A549 (cell line): ENCODE measurements around the gene BAG5. TPM values are rescaled to one million over a fixed set of nuclear protein-coding genes. Genes with fewer than 3 reads are reported as not detected.

Experiments used
- ATAC-seq, 2 experiments: fragments of 200-7000 bp in 1 of 2; fragments of >200 bp in 1 of 2; cut with Nextera tagmentation in 1 of 2; cut with Tn5 transposase in 1 of 2; 3 replicates each; pipeline versions ENCODE4 v1.8.0 to v1.9.1; 2018 to 2020; ENCODE audit warnings: mild to moderate bottlenecking in 1 of 2, moderate library complexity in 1 of 2
- CTCF ChIA-PET: fragments of 300-600 bp; sonication (Branson Sonifier 250); formaldehyde crosslinking; extraction: SDS; loops from one replicate; lab custom pipeline; 2021; ENCODE audit warnings: antibody characterized with exemption, inconsistent platforms; lab: Yijun Ruan, JAX
- POLR2A ChIA-PET: fragments of 350-600 bp; formaldehyde crosslinking; extraction: SDS; loops from one replicate; lab custom pipeline; 2021; ENCODE audit warnings: antibody characterized with exemption, inconsistent platforms; lab: Yijun Ruan, JAX
- DNase-seq, 2 experiments: peaks; one replicate each; pipeline versions ENCODE4 v3.0.0 to v3.0.0-alpha.2; 2011 to 2016; ENCODE audit warnings: low read depth in 1 of 2, low spot score in 1 of 2
- FAIRE-seq: peaks from 2 replicates; lab custom pipeline; 2011; peaks lifted over from hg19 to GRCh38; lab: Jason Lieb, UNC
- H3K27ac ChIP-seq, 2 experiments: fragments of >200 bp; sonication (Bioruptor Twin); formaldehyde crosslinking; 3 replicates each; pipeline ENCODE4 v1.5.1; 2016 to 2017
- H3K4me1 ChIP-seq: fragments of >200 bp; sonication (Bioruptor Twin); formaldehyde crosslinking; 3 replicates; pipeline ENCODE4 v1.6.1; 2016
- H3K4me2 ChIP-seq: fragments of >200 bp; sonication (Bioruptor Twin); formaldehyde crosslinking; 3 replicates; pipeline ENCODE4 v1.6.1; 2016
- H3K4me3 ChIP-seq: fragments of >200 bp; sonication (Bioruptor Twin); formaldehyde crosslinking; 3 replicates; pipeline ENCODE4 v1.5.1; 2016
- H3K9me3 ChIP-seq: fragments of >200 bp; sonication (Bioruptor Twin); formaldehyde crosslinking; 3 replicates; pipeline ENCODE4 v1.6.1; 2016
- ATOH8 ChIP-seq: fragments of 250-450 bp; sonication (Bioruptor Pico); IDR thresholded peaks from 2 replicates; pipeline ENCODE4 v1.5.0; 2020; ENCODE audit warnings: low read depth, mild to moderate bottlenecking, moderate library complexity
- CBX2 ChIP-seq: fragments of 200-600 bp; sonication (generic); IDR thresholded peaks from 2 replicates; pipeline ENCODE4 v1.6.1; 2016; ENCODE audit warnings: low read depth, mild to moderate bottlenecking, borderline replicate concordance
- CBX8 ChIP-seq: fragments of 200-600 bp; sonication (generic); IDR thresholded peaks from 2 replicates; pipeline ENCODE4 v1.6.1; 2016
- CHD2 ChIP-seq: fragments of 150-350 bp; IDR thresholded peaks from 2 replicates; pipeline ENCODE4 v1.6.1; 2014; ENCODE audit warnings: low read length; ENCODE audit not compliant: partially characterized antibody
- CHD4 ChIP-seq: fragments of 200-600 bp; sonication (generic); IDR thresholded peaks from 2 replicates; pipeline ENCODE4 v1.6.1; 2016; ENCODE audit warnings: antibody characterized with exemption, mild to moderate bottlenecking, borderline replicate concordance
- E2F6 ChIP-seq: IDR thresholded peaks from 2 replicates; pipeline ENCODE4 v1.6.1; 2012; ENCODE audit warnings: low read depth, borderline replicate concordance
- GATA3 ChIP-seq: IDR thresholded peaks from 2 replicates; pipeline ENCODE4 v1.6.1; 2012; ENCODE audit warnings: borderline replicate concordance
- HDAC2 ChIP-seq: fragments of 200-600 bp; sonication (generic); IDR thresholded peaks from 2 replicates; pipeline ENCODE4 v1.6.1; 2016
- HES2 ChIP-seq: fragments of >200 bp; sonication (Bioruptor Twin); formaldehyde crosslinking; IDR thresholded peaks from 2 replicates; pipeline ENCODE4 v1.6.1; 2016
- HOXA7 ChIP-seq: fragments of 250-450 bp; sonication (Bioruptor Pico); IDR thresholded peaks from 2 replicates; pipeline ENCODE4 v1.5.0; 2020; ENCODE audit warnings: mild to moderate bottlenecking, moderate library complexity
- JUNB ChIP-seq: fragments of >200 bp; sonication (Bioruptor Twin); formaldehyde crosslinking; IDR thresholded peaks from 2 replicates; pipeline ENCODE4 v1.6.1; 2016
- MAFK ChIP-seq: fragments of 450-650 bp; IDR thresholded peaks from 2 replicates; pipeline ENCODE4 v1.6.1; 2014; ENCODE audit not compliant: partially characterized antibody
- MAX ChIP-seq: IDR thresholded peaks from 2 replicates; pipeline ENCODE4 v1.6.1; 2012
- MYC ChIP-seq: IDR thresholded peaks from 2 replicates; pipeline ENCODE4 v1.6.1; 2012; ENCODE audit warnings: mild to moderate bottlenecking, inconsistent platforms, low read length, improper control_type of control experiment, borderline replicate concordance
- PBX3 ChIP-seq: IDR thresholded peaks from 2 replicates; pipeline ENCODE4 v1.6.1; 2012
- POLR2A ChIP-seq: IDR thresholded peaks from 2 replicates; pipeline ENCODE4 v1.6.1; 2012; ENCODE audit warnings: mild to moderate bottlenecking, low read length
- RNF2 ChIP-seq: fragments of 200-600 bp; sonication (generic); IDR thresholded peaks from 2 replicates; pipeline ENCODE4 v1.6.1; 2016; ENCODE audit warnings: low read depth, mild to moderate bottlenecking, antibody characterized with exemption, moderate library complexity, borderline replicate concordance
- TFCP2L1 ChIP-seq: fragments of 250-450 bp; sonication (Bioruptor Pico); IDR thresholded peaks from 2 replicates; pipeline ENCODE4 v1.5.0; 2021; ENCODE audit warnings: mild to moderate bottlenecking
- USF2 ChIP-seq: fragments of 450-650 bp; IDR thresholded peaks from 2 replicates; pipeline ENCODE4 v1.6.1; 2014; ENCODE audit warnings: antibody characterized with exemption
- ZC3H11A ChIP-seq: fragments of 450-650 bp; IDR thresholded peaks from 2 replicates; pipeline ENCODE4 v1.6.1; 2014; ENCODE audit warnings: antibody characterized with exemption, mild to moderate bottlenecking
- ZSCAN20 ChIP-seq: fragments of 250-450 bp; sonication (Bioruptor Pico); IDR thresholded peaks from 2 replicates; pipeline ENCODE4 v1.8.0; 2022; ENCODE audit warnings: mild to moderate bottlenecking, moderate library complexity
- WGBS: methylation state at CpG from one replicate; pipeline ENCODE4 v1.1.6; 2017; ENCODE audit errors: missing lambda C conversion rate; 5-methylcytosine and 5-hydroxymethylcytosine counted together
- polyA plus RNA-seq, 4 experiments: library from polyadenylated mRNA; depleted of rRNA in 3 of 4; stranded (reverse); fragments of >200 nt; fragmentation: RNase III in 1 of 4; extraction: RNeasy Plus Mini Kit Qiagen cat#74134 plus additional on column Dnase treatment in 1 of 4; gene quantifications; 2 replicates in 3 of 4; 3 replicates in 1 of 4; pipeline ENCODE4 v1.2.3, GENCODE V29; 2011 to 2017

Gene BAG5
- polyA plus RNA-seq, 2 of the 4 experiments (the other 2 are of a cell fraction), result 20.8 to 24.8 TPM

GRCh38 chr14:103607822-103608221 is 45.4 kb upstream of the BAG5 start:
- DNase-seq, result no peak
- TF ChIP-seq USF2 (no peak), HOXA7 (CRISPR knock-in tag) (no peak), CHD2 (no peak), TFCP2L1 (CRISPR knock-in tag) (no peak), ZSCAN20 (CRISPR knock-in tag) (no peak), HES2 (no peak), CBX8 (no peak)
- TF ChIP-seq, all 56 proteins: peak for 0
- H3K4me3 ChIP-seq, result no peak overlapping the region
- WGBS, result 64% methylated on average over 15 of the region's 15 CpGs
- H3K4me1 ChIP-seq, result no peaks in the 10 kb centered on the region
- POLR2A ChIA-PET, result no interaction called here
- H3K27ac ChIP-seq, result no peak overlapping the region
- H3K4me2 ChIP-seq, result no peak overlapping the region
- CTCF ChIA-PET, result no interaction called here
- FAIRE-seq (no peak), ATAC-seq (peak in 1 of 2 experiments; percentile 11; a peak in 2 of 6 replicates)
- peaks cover 23% of the 10 kb centered on the region for H3K9me3 ChIP-seq

GRCh38 chr14:103606963-103607668 is 44.7 kb upstream of the BAG5 start:
- DNase-seq (peak in 1 of 2 experiments; percentile 37), ATAC-seq (peak; percentile 56 to 69), FAIRE-seq (no peak)
- Histone ChIP-seq H3K27ac (no peak overlapping the region), H3K4me2 (peak overlapping the region; percentile 39), H3K9me3 (peaks cover 21% of the 10 kb centered on the region), H3K4me3 (no peak overlapping the region), H3K4me1 (no peaks in the 10 kb centered on the region)
- CTCF ChIA-PET, result interaction anchor here (0.6 kb wide), 1 partner anchor 12 kb away, joined by 3 read pairs; no protein-coding TSS in a partner anchor
- POLR2A ChIA-PET, result no interaction called here
- TF ChIP-seq CHD4, result no peak
- no peak for TF ChIP-seq MAFK
- peak; percentile 82 for TF ChIP-seq MAX
- TF ChIP-seq E2F6, result peak; percentile 35; the same call in 1 of the 2 replicates
- TF ChIP-seq CBX2, result no peak
- TF ChIP-seq ZC3H11A, result no peak
- WGBS, result 40% methylated on average over 25 of the region's 25 CpGs

- H3K9me3 ChIP-seq, result 0 out of 3 replicates have a peak, but pooled peaks cover under 1% of the 10 kb centered on the region
- no peak for ATAC-seq
- CTCF ChIA-PET, result interaction anchor here (0.7 to 1.7 kb wide), 4 partner anchors 12 to 59 kb away, joined by 3 to 7 read pairs (median 4); partner anchors contain the start of gene KLC1
- no peak overlapping the region for H3K4me2 ChIP-seq
- FAIRE-seq, result no peak
- WGBS, result 86% methylated on average over 5 of the region's 5 CpGs
- H3K4me1 ChIP-seq, result no peaks in the 10 kb centered on the region
- no peak overlapping the region for H3K27ac ChIP-seq
- no peak overlapping the region for H3K4me3 ChIP-seq
- TF ChIP-seq ATOH8 (CRISPR knock-in tag), result no peak
- no peak for TF ChIP-seq HDAC2
- no peak for TF ChIP-seq GATA3
- no peak for TF ChIP-seq RNF2
- no peak for TF ChIP-seq MAX
- no peak for TF ChIP-seq PBX3
- TF ChIP-seq JUNB, result no peak
- TF ChIP-seq POLR2A, result no peak
- no peak for TF ChIP-seq MYC
- DNase-seq, result no peak
- POLR2A ChIA-PET, result no interaction called here
Measured at GRCh38 chr14:103604620-103605019, 42.2 kb upstream of the BAG5 start.
